ENCODE measurements around the gene KIF9. TPM values are rescaled to one million over a fixed set of nuclear protein-coding genes. Genes with fewer than 3 reads are reported as not detected.
"Not testable (repeated sequence)": the region's sequence is repeated elsewhere in the genome, so short reads cannot be mapped to it uniquely, and the experiment has no call there.

Gene KIF9
- total and polyA plus RNA-seq, 5 experiments from 2014 or later = 2.5 to 10.2 (median 3.7) TPM

- peaks cover 0 to 42% (median 15%) of the 10 kb centered on the region in 3 donors for H3K36me3 Mint-ChIP-seq
- POLR2A ChIA-PET, DNase-seq, H3K27me3 Mint-ChIP-seq, ATAC-seq, H3K9me3 Mint-ChIP-seq, H3K4me3 Mint-ChIP-seq, H3K27ac Mint-ChIP-seq: not testable (repeated sequence)
- H3K4me1 Mint-ChIP-seq = peaks cover 14 to 23% (median 17%) of the 10 kb centered on the region in 4 donors
These were observed 26.6 kb upstream of the KIF9 start for GRCh38 chr3:47309231-47309630.

- ATAC-seq = no peak
- Mint-ChIP-seq H3K36me3 (peaks cover 10 to 67% (median 30%) of the 10 kb centered on the region in 3 donors), H3K4me1 (peaks cover 16 to 31% (median 20%) of the 10 kb centered on the region in 4 donors), H3K27ac (no peak overlapping the region), H3K4me3 (no peak overlapping the region), H3K27me3 (no peaks in the 10 kb centered on the region), H3K9me3 (no peaks in the 10 kb centered on the region)
- POLR2A ChIA-PET = no interaction called here
- DNase-seq = no peak
These were observed 23.4 kb upstream of the KIF9 start for GRCh38 chr3:47306022-47306421.

- no peaks in the 10 kb centered on the region for H3K9me3 Mint-ChIP-seq
- ATAC-seq (no peak), DNase-seq (no peak)
- POLR2A ChIA-PET = no interaction called here
- peaks cover 10 to 70% (median 26%) of the 10 kb centered on the region in 3 donors for H3K36me3 Mint-ChIP-seq
- no peaks in the 10 kb centered on the region for H3K27me3 Mint-ChIP-seq
- peaks cover 20 to 37% (median 36%) of the 10 kb centered on the region in 4 donors for H3K4me1 Mint-ChIP-seq
- H3K27ac Mint-ChIP-seq = no peak overlapping the region
- H3K4me3 Mint-ChIP-seq = no peak overlapping the region
These were observed 18.9 kb upstream of the KIF9 start for GRCh38 chr3:47301456-47301855.

GRCh38 chr3:47299381-47300318 lies 17.1 kb upstream of the KIF9 start:
- DNase-seq (no peak), ATAC-seq (no peak)
- Mint-ChIP-seq H3K36me3 (peaks cover 10 to 62% (median 22%) of the 10 kb centered on the region in 3 donors), H3K27ac (peak overlapping the region in 1 of 10 donors; percentile 37), H3K4me3 (no peak overlapping the region), H3K27me3 (no peaks in the 10 kb centered on the region), H3K9me3 (no peaks in the 10 kb centered on the region), H3K4me1 (peaks cover 27 to 47% (median 41%) of the 10 kb centered on the region in 4 donors)
- POLR2A ChIA-PET = no interaction called here

- no peaks in the 10 kb centered on the region for H3K9me3 Mint-ChIP-seq
These were observed 15.8 kb upstream of the KIF9 start for GRCh38 chr3:47298439-47298838.

GRCh38 chr3:47296562-47297302 lies 14.1 kb upstream of the KIF9 start:
- DNase-seq (no peak), ATAC-seq (no peak)
- POLR2A ChIA-PET = no interaction called here
- Mint-ChIP-seq H3K4me1 (peaks cover 35 to 52% (median 50%) of the 10 kb centered on the region in 4 donors), H3K27ac (peak overlapping the region in 7 of 10 donors; percentile 0 to 85 (median 35)), H3K27me3 (no peaks in the 10 kb centered on the region), H3K4me3 (peak overlapping the region in 1 of 10 donors; percentile 37), H3K9me3 (no peaks in the 10 kb centered on the region), H3K36me3 (peaks cover 0 to 46% (median 6%) of the 10 kb centered on the region in 3 donors)

More at GRCh38 chr3:47298439-47298838, 15.8 kb upstream of the KIF9 start:
- DNase-seq (no peak), ATAC-seq (no peak)
- peak overlapping the region in 1 of 10 donors; percentile 8 for H3K27ac Mint-ChIP-seq
- POLR2A ChIA-PET = no interaction called here
- peaks cover 33 to 53% (median 49%) of the 10 kb centered on the region in 4 donors for H3K4me1 Mint-ChIP-seq
- no peak overlapping the region for H3K4me3 Mint-ChIP-seq
- no peaks in the 10 kb centered on the region for H3K27me3 Mint-ChIP-seq
- H3K36me3 Mint-ChIP-seq = peaks cover 10 to 63% (median 20%) of the 10 kb centered on the region in 3 donors

- Mint-ChIP-seq H3K4me3 (peak overlapping the region in 2 of 10 donors; percentile 28 to 37), H3K27ac (peak overlapping the region in 5 of 10 donors; percentile 0 to 53 (median 40)), H3K36me3 (peaks cover 0 to 43% (median 6%) of the 10 kb centered on the region in 3 donors), H3K9me3 (no peaks in the 10 kb centered on the region), H3K27me3 (no peaks in the 10 kb centered on the region), H3K4me1 (peaks cover 30 to 57% (median 52%) of the 10 kb centered on the region in 4 donors)
- ATAC-seq = peak; percentile 43 to 67
- POLR2A ChIA-PET = no interaction called here
- DNase-seq = no peak
These were observed 13.4 kb upstream of the KIF9 start for GRCh38 chr3:47295976-47296375.

- peaks cover 0 to 46% (median 8%) of the 10 kb centered on the region in 3 donors for H3K36me3 Mint-ChIP-seq
- H3K4me3 Mint-ChIP-seq = peak overlapping the region in 1 of 10 donors; percentile 5
- POLR2A ChIA-PET = no interaction called here
- H3K4me1 Mint-ChIP-seq = peaks cover 30 to 63% (median 56%) of the 10 kb centered on the region in 4 donors
- no peaks in the 10 kb centered on the region for H3K27me3 Mint-ChIP-seq
- ATAC-seq = no peak
- peak overlapping the region in 1 of 10 donors; percentile 35 for H3K27ac Mint-ChIP-seq
- no peaks in the 10 kb centered on the region for H3K9me3 Mint-ChIP-seq
- no peak for DNase-seq
These were observed 12.7 kb upstream of the KIF9 start for GRCh38 chr3:47295322-47295721.

- no peaks in the 10 kb centered on the region for H3K27me3 Mint-ChIP-seq
- peaks cover 0 to 52% (median 13%) of the 10 kb centered on the region in 3 donors for H3K36me3 Mint-ChIP-seq
- H3K4me3 Mint-ChIP-seq = no peak overlapping the region
- no peak for DNase-seq
- POLR2A ChIA-PET = no interaction called here
- H3K27ac Mint-ChIP-seq = no peak overlapping the region
- no peak for ATAC-seq
- peaks cover 30 to 66% (median 60%) of the 10 kb centered on the region in 4 donors for H3K4me1 Mint-ChIP-seq
- H3K9me3 Mint-ChIP-seq = no peaks in the 10 kb centered on the region
These were observed 11.8 kb upstream of the KIF9 start for GRCh38 chr3:47294392-47294791.

- Mint-ChIP-seq H3K27ac (no peak overlapping the region), H3K9me3 (no peaks in the 10 kb centered on the region), H3K36me3 (peaks cover 0 to 56% (median 14%) of the 10 kb centered on the region in 3 donors), H3K4me1 (peaks cover 30 to 70% (median 60%) of the 10 kb centered on the region in 4 donors), H3K4me3 (no peak overlapping the region), H3K27me3 (no peaks in the 10 kb centered on the region)
- no peak for DNase-seq
- POLR2A ChIA-PET = interaction anchor here (0.5 kb wide), 1 partner anchor 82 kb away, joined by 3 read pairs; no protein-coding TSS in a partner anchor
- no peak for ATAC-seq
These were observed 11.2 kb upstream of the KIF9 start for GRCh38 chr3:47293822-47294221.

- Mint-ChIP-seq H3K36me3 (peaks cover 0 to 58% (median 8%) of the 10 kb centered on the region in 3 donors), H3K4me1 (peaks cover 27 to 66% (median 58%) of the 10 kb centered on the region in 4 donors)
- not testable (repeated sequence) for H3K4me3 Mint-ChIP-seq, DNase-seq, H3K9me3 Mint-ChIP-seq, ATAC-seq, H3K27me3 Mint-ChIP-seq, H3K27ac Mint-ChIP-seq
- POLR2A ChIA-PET = interaction anchor here (1.8 kb wide), 1 partner anchor 9 kb away, joined by 6 read pairs; the partner anchor contains the start of genes KIF9 and KLHL18
These were observed 9.3 kb upstream of the KIF9 start for GRCh38 chr3:47291754-47292420.

GRCh38 chr3:47291158-47291753 lies 8.7 kb upstream of the KIF9 start:
- POLR2A ChIA-PET = interaction anchor here (0.5 to 1.8 kb wide), 2 partner anchors 8 to 21 kb away, joined by 4 to 6 read pairs; partner anchors contain the start of genes KIF9 and KLHL18
- DNase-seq (no peak), ATAC-seq (no peak)
- Mint-ChIP-seq H3K9me3 (no peaks in the 10 kb centered on the region), H3K27me3 (no peaks in the 10 kb centered on the region), H3K4me1 (peaks cover 23 to 66% (median 57%) of the 10 kb centered on the region in 4 donors), H3K36me3 (peaks cover 0 to 54% (median 8%) of the 10 kb centered on the region in 3 donors), H3K27ac (no peak overlapping the region), H3K4me3 (no peak overlapping the region)
